Measurements from ENCODE around the gene PAFAH1B1. TPM values are rescaled to one million over a fixed set of nuclear protein-coding genes. Genes with fewer than 3 reads are reported as not detected.

The PAFAH1B1 gene
- total and polyA plus RNA-seq, 10 of the 15 experiments (the other 5 are each of a cell fraction or from before 2014, with no cell fraction given), result 28.9 to 107 (median 49.1) TPM

- TF ChIP-seq RAD51 (IDR thresholded peaks at IDR 0.05) (no peak), NFIC (IDR thresholded peaks at IDR 0.05; ENCODE audit: low read depth, low read length) (no peak), MEF2A (IDR thresholded peaks at IDR 0.05; ENCODE audit: insufficient read depth, low read depth, low read length) (no peak), CHD4 (IDR thresholded peaks at IDR 0.05) (no peak), SMARCA5 (IDR thresholded peaks at IDR 0.05) (no peak), NR2F1 (conservative IDR thresholded peaks at IDR 0.05) (no peak), POU2F2 (IDR thresholded peaks at IDR 0.05; ENCODE audit: borderline replicate concordance, low read depth, low read length) (no peak), ATF3 (IDR thresholded peaks at IDR 0.05; ENCODE audit: borderline replicate concordance, extremely low read depth, low read depth, low read length) (no peak), ZNF687 (IDR thresholded peaks at IDR 0.05) (no peak), CEBPB (IDR thresholded peaks at IDR 0.05; ENCODE audit: borderline replicate concordance in 1 of 2, low read depth in 2 of 2, low read length in 2 of 2) (no peak), CBFB (IDR thresholded peaks at IDR 0.05; ENCODE audit: low read depth) (no peak)
- TF ChIP-seq, protein P1, sequence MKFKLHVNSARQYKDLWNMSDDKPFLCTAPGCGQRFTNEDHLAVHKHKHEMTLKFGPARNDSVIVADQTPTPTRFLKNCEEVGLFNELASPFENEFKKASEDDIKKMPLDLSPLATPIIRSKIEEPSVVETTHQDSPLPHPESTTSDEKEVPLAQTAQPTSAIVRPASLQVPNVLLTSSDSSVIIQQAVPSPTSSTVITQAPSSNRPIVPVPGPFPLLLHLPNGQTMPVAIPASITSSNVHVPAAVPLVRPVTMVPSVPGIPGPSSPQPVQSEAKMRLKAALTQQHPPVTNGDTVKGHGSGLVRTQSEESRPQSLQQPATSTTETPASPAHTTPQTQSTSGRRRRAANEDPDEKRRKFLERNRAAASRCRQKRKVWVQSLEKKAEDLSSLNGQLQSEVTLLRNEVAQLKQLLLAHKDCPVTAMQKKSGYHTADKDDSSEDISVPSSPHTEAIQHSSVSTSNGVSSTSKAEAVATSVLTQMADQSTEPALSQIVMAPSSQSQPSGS (IDR thresholded peaks at IDR 0.05; ENCODE audit: low read length), result no peak
These were observed 124.9 kb downstream of the PAFAH1B1 start (continued) for GRCh38 chr17:2718150-2718938.
